Endothelial cell of umbilical vein (primary cell): ENCODE data around the gene CCDC106.

Experiments used
- EZH2 ChIP-seq: IDR thresholded peaks from 2 replicates; pipeline ENCODE4 v1.6.1; 2012; ENCODE audit warnings: borderline replicate concordance, low read depth, mild to moderate bottlenecking, moderate library complexity, low read length, inconsistent platforms; ENCODE audit not compliant: severe bottlenecking
- JUN ChIP-seq: IDR thresholded peaks from 2 replicates; pipeline ENCODE4 v1.6.1; 2011; ENCODE audit warnings: borderline replicate concordance, low read depth; ENCODE audit not compliant: insufficient read length, insufficient read depth
- POLR2A ChIP-seq: IDR thresholded peaks from 2 replicates; pipeline ENCODE4 v1.6.1; 2012; ENCODE audit warnings: low read depth, mild to moderate bottlenecking, control low read depth, low read length
- POLR2AphosphoS5 ChIP-seq: IDR thresholded peaks from 2 replicates; pipeline ENCODE4 v1.6.1; 2012; ENCODE audit warnings: low read depth, mild to moderate bottlenecking, control low read depth, low read length, moderate library complexity; ENCODE audit not compliant: insufficient read depth
- TF ChIP-seq, protein P1 (sequence below), 2 donors: IDR thresholded peaks; 1 replicate in 1 of 2; 2 replicates in 1 of 2; pipeline ENCODE4 v1.5.1; 2011; ENCODE audit warnings: low read length in 2 of 2, mild to moderate bottlenecking in 2 of 2, moderate library complexity in 2 of 2, control low read depth in 1 of 2, inconsistent platforms in 1 of 2, low read depth in 1 of 2; ENCODE audit not compliant: insufficient read depth in 1 of 2; ENCODE audit errors: extremely low read depth in 1 of 2

DNA sequence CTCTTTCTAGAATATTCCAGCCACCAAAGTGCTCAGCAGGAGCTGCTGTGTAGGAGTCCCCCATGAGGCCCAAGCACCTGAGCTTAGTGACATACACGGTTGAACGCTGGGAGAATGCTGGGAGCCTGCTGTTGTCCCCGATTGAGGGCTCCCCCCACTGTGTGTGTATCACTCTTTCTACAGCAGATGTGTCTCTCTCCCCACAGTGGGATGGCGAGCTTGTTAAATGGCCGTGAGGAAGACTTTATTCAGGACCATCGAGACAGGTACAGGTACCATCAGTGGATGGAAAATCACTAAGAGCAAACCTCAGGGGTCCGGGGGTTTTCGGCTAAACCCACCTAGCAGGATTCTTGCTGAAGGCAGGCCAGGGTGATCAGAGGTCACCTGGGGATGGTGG lies 49.7 kb downstream of the CCDC106 start:
- TF ChIP-seq POLR2A (no peak), JUN (no peak), POLR2AphosphoS5 (no peak), EZH2 (no peak)
- TF ChIP-seq, protein P1, sequence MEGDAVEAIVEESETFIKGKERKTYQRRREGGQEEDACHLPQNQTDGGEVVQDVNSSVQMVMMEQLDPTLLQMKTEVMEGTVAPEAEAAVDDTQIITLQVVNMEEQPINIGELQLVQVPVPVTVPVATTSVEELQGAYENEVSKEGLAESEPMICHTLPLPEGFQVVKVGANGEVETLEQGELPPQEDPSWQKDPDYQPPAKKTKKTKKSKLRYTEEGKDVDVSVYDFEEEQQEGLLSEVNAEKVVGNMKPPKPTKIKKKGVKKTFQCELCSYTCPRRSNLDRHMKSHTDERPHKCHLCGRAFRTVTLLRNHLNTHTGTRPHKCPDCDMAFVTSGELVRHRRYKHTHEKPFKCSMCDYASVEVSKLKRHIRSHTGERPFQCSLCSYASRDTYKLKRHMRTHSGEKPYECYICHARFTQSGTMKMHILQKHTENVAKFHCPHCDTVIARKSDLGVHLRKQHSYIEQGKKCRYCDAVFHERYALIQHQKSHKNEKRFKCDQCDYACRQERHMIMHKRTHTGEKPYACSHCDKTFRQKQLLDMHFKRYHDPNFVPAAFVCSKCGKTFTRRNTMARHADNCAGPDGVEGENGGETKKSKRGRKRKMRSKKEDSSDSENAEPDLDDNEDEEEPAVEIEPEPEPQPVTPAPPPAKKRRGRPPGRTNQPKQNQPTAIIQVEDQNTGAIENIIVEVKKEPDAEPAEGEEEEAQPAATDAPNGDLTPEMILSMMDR (IDR thresholded peaks at IDR 0.05; ENCODE audit: extremely low read depth in 1 of 2, insufficient read depth in 1 of 2, low read depth in 1 of 2, low read length in 2 of 2): no peak
